GM15510 (cell line): ENCODE results near the gene HOXB8.

Experiments
- POLR2A ChIP-seq: IDR thresholded peaks from 3 replicates; pipeline ENCODE4 v1.6.1; 2011; ENCODE audit warnings: borderline replicate concordance; ENCODE audit not compliant: insufficient read length; ENCODE audit errors: extremely low read depth

HOXB8 gene

DNA sequence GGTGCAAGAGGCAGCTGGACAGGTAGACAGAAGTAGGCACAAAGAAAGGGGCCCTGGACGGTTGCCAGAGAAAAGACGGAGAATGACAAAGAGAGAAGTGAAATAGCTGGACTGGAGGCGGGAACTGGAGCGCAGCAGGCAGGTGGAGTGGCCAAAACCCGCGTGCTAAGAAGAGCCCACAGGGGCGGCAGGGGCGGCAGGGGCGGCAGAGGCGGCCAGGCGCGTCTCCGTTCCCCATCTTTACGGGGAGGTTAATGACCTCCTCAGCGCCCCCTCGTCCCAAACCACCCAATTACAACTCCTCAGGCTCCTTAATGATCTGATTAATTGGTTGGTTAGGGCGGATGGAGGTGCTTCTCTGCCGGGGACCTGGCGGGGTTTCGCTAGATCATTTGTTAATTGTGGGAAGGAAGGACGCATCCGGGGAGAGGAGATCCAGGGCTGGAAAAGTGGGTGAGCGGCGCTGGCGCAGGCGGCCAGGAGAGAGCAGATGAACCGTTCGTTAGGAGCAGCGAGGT is 26.5 kb upstream of the HOXB8 start:
- TF ChIP-seq POLR2A = no peak

DNA sequence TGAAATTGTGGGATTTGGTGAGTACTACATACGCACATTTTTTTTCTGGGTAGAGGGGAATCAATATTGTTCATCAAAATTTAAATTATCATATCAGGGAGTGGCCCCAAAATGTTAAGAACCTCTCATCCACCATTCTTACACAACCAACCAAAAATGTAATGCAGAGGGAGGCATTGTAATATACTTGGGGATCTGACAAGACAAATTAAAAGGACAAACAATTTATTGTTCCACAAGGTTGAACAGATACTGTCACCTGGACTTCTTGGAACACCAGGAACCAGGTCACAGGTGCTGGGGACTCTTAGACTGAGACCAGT is 25.7 kb upstream of the HOXB8 start:
- TF ChIP-seq POLR2A = no peak

DNA sequence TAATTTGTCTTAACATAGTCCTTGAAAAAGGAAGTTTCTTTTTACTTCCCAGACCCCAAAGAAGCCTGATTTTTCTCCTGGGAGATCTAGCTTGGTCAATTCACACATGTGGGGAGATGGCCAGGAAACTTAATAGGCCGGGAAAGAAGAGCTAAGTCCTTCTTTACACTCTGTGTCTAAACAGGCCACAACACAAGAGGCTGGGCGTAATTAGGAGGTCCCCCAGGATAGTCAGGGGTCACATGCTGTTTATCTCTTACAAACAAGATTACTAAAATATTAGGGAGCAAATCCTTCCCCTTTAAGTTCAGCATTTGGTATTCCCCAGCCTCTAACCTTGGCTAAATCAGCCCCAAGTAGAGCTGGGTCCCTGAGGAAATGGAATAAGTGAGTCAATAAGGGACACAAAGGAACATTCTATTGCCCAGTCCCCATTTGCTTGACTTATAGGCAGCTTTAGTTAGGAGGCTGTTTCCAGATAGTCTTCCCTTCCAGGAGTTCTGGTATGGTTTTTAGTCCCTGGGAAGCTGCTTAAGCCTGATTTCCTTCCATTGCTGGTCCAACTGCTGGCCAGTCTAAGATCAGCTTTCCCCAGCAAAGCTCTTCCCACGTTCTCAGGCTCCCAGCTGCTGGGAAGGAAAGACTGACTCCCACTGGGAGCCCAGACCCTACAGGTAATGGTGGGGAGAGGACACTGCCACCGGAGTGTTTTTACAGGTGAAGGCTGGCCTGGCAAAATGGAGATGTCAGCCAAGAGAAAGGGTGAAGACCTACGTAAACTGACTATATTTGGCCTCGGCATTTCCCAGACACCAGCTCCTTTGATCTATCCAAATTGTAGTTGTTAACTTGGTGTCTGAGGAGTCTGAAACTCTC is 25.1 kb upstream of the HOXB8 start:
- no peak for TF ChIP-seq POLR2A

- no peak for TF ChIP-seq POLR2A
Measured at GRCh38 chr17:48639136-48639535, 24.0 kb upstream of the HOXB8 start.

GRCh38 chr17:48637323-48638260 is 22.5 kb upstream of the HOXB8 start:
- no peak for TF ChIP-seq POLR2A

- no peak for TF ChIP-seq POLR2A
Measured at GRCh38 chr17:48636177-48637018, 21.3 kb upstream of the HOXB8 start.

GRCh38 chr17:48634493-48635208 is 19.6 kb upstream of the HOXB8 start:
- TF ChIP-seq POLR2A = no peak

GRCh38 chr17:48633266-48633677 is 18.2 kb upstream of the HOXB8 start:
- no peak for TF ChIP-seq POLR2A

DNA sequence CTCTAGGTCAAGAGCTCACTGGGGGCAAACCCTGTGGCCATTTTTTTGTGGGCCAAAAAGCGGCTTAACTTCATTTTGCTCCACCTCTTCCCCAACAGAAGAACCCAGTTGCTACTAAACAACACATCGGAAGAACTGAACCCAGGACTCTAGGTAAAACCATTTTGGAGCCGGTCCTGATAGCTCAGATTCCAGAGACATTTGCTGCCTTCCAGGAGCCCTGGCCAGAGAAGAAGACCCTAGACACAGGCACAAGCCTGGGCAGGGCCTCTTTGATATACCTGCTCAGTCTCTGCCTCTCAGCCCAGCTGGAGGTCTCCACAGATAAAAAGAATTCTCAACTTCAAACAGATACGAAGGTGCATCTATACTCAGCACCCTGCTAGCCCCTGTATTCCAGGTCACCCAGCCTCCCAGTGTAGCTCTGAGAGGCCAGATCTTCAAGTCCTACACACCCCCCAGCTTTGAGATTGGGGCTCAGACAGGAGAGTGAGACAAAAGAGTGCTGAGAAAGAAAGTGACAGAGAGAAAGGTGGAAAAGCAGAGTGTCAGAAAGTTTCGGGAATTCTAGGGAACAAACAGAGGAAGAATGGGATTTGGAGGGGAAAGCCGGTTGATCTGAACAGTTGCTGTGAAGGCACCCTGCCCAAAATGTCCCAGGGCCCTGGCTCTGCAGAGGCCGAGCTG is 17.6 kb upstream of the HOXB8 start:
- no peak for TF ChIP-seq POLR2A

GRCh38 chr17:48631693-48632578 is 16.8 kb upstream of the HOXB8 start:
- TF ChIP-seq POLR2A = no peak

DNA sequence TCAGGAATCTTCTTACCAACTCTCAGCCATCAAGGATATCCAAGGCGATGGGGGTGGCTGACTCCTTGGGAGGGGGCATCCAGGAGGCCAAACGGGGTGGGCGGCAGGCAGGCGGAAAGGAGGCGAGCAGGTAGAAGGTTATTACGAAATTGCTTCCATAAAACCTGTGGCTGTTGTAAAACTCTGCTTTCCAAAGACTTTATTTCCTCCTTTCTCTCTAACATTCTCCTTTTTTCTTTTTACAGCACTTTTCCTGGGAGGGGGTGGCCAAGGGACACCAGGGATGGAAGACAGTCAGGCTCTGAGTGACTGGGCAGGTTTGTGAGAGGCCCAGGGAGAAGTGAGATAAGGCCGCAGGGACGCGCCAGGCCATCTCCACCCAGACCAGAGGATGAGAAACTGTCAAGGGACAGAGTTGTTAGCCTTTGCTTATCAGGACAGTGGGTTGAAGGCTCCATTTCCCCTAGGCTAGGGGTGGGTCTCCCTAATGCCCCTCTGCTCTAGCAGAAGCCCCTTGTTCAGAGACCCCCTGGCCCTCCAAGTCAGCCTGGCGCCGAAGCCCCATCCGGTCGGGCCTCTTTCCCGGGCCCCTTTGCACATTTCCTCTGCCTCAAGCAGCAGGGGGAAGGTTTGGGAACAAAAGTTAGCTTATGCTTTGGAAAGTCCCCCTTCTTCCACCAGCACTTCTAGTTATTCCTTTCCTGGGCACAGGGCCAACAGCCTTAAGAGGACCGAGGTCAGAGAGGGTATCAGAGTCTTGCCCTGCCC is 16.0 kb upstream of the HOXB8 start:
- no peak for TF ChIP-seq POLR2A
